ENCODE measurements around the gene IGSF23.

GRCh38 chr19:44661205-44661604 lies 47.8 kb downstream of the IGSF23 start:
- TF ChIP-seq CTCF (IDR thresholded peaks at IDR 0.05) (no peak), POLR2A (IDR thresholded peaks at IDR 0.05) (no peak)
